A673 (cell line): ENCODE data around the gene UVRAG. TPM values are rescaled to one million over a fixed set of nuclear protein-coding genes. Genes with fewer than 3 reads are reported as not detected.

ENCODE experiments used
- BruUV-seq: library from RNA; stranded (reverse); fragments of 400-500 nt; replicated peaks from 2 replicates; lab custom pipeline; 2021; lab: Mats Ljungman, UMichigan
- CTCF ChIA-PET: fragments of 300-600 bp; sonication (Branson Sonifier 250); formaldehyde crosslinking; loops from one replicate; lab custom pipeline; 2022; ENCODE audit warnings: antibody characterized with exemption; lab: Charles Lee
- POLR2A ChIA-PET: fragments of 300-600 bp; sonication (Branson Sonifier 250); formaldehyde crosslinking; loops from one replicate; lab custom pipeline; 2022; ENCODE audit warnings: antibody characterized with exemption; ENCODE audit not compliant: low non-redundant PET; lab: Charles Lee
- DNase-seq: peaks from one replicate; pipeline ENCODE4 v3.0.0-alpha.2; 2015; ENCODE audit warnings: low spot score
- H3K27ac ChIP-seq: fragments of 200-600 bp; sonication (generic); 2 replicates; pipeline ENCODE4 v1.5.1; 2016; ENCODE audit warnings: mixed run types, low read depth, mild to moderate bottlenecking, mixed read lengths, antibody characterized with exemption, low read length; ENCODE audit not compliant: poor library complexity, severe bottlenecking
- H3K27me3 ChIP-seq: fragments of 200-600 bp; sonication (generic); replicated peaks from 2 replicates; pipeline ENCODE4 v1.6.1; 2017; ENCODE audit warnings: mixed run types, low read depth, mild to moderate bottlenecking, mixed read lengths, antibody characterized with exemption, low read length; ENCODE audit not compliant: insufficient read depth, poor library complexity
- H3K36me3 ChIP-seq: fragments of 200-600 bp; sonication (generic); 2 replicates; pipeline ENCODE4 v1.6.1; 2016; ENCODE audit warnings: mixed run types, mild to moderate bottlenecking, mixed read lengths, antibody characterized with exemption, low read length; ENCODE audit not compliant: insufficient read depth, poor library complexity, severe bottlenecking
- H3K4me1 ChIP-seq: fragments of 200-600 bp; sonication (generic); 2 replicates; pipeline ENCODE4 v1.6.1; 2017; ENCODE audit warnings: mixed run types, mild to moderate bottlenecking, mixed read lengths, antibody characterized with exemption, low read length; ENCODE audit not compliant: insufficient read depth, poor library complexity, severe bottlenecking
- H3K4me3 ChIP-seq: fragments of 200-600 bp; sonication (generic); 2 replicates; pipeline ENCODE4 v1.5.1; 2016; ENCODE audit warnings: low read depth, mixed run types, mild to moderate bottlenecking, mixed read lengths, low read length; ENCODE audit not compliant: poor library complexity, severe bottlenecking
- H3K9me3 ChIP-seq: fragments of 200-600 bp; sonication (generic); 2 replicates; pipeline ENCODE4 v1.6.1; 2016; ENCODE audit warnings: mixed run types, low read depth, mild to moderate bottlenecking, mixed read lengths, antibody characterized with exemption, low read length; ENCODE audit not compliant: poor library complexity, severe bottlenecking
- EZH2 ChIP-seq: fragments of 200-600 bp; sonication (generic); IDR thresholded peaks from 2 replicates; pipeline ENCODE4 v1.6.1; 2017; ENCODE audit warnings: borderline replicate concordance, low read depth, mild to moderate bottlenecking, mixed read lengths, antibody characterized with exemption, low read length; ENCODE audit not compliant: poor library complexity, severe bottlenecking
- intact Hi-C: fragments of 100-400 bp; cut with micrococcal nuclease; formaldehyde crosslinking; loops from one replicate; pipeline ENCODE4 v1.10.0; 2022; ENCODE audit not compliant: unreplicated experiment
- total RNA-seq: library from RNA; stranded (reverse); gene quantifications from 2 replicates; pipeline ENCODE4 v1.2.3, GENCODE V29; 2021
- TF ChIP-seq, protein P1 (sequence below): fragments of 300-800, 200-600 bp; sonication (generic); conservative IDR thresholded peaks from 2 replicates; pipeline ENCODE4 v1.5.1; 2017; ENCODE audit warnings: low read depth, mild to moderate bottlenecking, antibody characterized with exemption, low read length, moderate library complexity, mixed read lengths

The UVRAG gene
- total RNA-seq, 1 experiment from 2014 or later: 21.1 TPM

DNA sequence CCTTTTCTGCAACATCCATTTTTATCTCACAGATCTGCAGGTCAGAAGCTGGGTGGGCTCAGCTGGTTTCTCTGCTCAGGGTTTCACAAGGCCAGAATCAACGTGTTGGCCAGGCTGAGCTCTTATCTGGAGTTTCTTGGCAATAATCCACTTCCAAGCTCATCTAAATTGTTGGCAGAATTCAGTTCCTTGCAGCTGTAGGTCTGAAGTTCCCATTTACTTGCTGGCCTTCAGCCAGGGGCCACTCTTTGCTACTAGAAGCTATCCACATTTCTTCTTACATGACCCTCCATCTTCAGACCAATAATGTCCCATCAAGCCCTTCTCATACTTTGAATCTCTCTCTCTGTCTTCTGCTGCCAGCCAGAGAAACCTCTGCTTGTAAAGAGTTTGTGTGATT lies 287.8 kb downstream of the UVRAG start:
- POLR2A ChIA-PET: no interaction called here
- H3K36me3 ChIP-seq: no peaks in the 10 kb centered on the region
- no peak overlapping the region for H3K4me3 ChIP-seq
- CTCF ChIA-PET: interaction anchor here (0.6 kb wide), 1 partner anchor 276 kb away, joined by 3 read pairs; no protein-coding TSS in a partner anchor
- no peak for DNase-seq
- no peak for TF ChIP-seq EZH2
- TF ChIP-seq, protein P1, sequence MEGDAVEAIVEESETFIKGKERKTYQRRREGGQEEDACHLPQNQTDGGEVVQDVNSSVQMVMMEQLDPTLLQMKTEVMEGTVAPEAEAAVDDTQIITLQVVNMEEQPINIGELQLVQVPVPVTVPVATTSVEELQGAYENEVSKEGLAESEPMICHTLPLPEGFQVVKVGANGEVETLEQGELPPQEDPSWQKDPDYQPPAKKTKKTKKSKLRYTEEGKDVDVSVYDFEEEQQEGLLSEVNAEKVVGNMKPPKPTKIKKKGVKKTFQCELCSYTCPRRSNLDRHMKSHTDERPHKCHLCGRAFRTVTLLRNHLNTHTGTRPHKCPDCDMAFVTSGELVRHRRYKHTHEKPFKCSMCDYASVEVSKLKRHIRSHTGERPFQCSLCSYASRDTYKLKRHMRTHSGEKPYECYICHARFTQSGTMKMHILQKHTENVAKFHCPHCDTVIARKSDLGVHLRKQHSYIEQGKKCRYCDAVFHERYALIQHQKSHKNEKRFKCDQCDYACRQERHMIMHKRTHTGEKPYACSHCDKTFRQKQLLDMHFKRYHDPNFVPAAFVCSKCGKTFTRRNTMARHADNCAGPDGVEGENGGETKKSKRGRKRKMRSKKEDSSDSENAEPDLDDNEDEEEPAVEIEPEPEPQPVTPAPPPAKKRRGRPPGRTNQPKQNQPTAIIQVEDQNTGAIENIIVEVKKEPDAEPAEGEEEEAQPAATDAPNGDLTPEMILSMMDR: no peak
- BruUV-seq: no TSS peak
- no peaks in the 10 kb centered on the region for H3K9me3 ChIP-seq
- H3K27ac ChIP-seq: no peak overlapping the region
- intact Hi-C loops: no loop called here
- H3K4me1 ChIP-seq: peaks cover under 1% of the 10 kb centered on the region
- no peaks in the 10 kb centered on the region for H3K27me3 ChIP-seq

DNA sequence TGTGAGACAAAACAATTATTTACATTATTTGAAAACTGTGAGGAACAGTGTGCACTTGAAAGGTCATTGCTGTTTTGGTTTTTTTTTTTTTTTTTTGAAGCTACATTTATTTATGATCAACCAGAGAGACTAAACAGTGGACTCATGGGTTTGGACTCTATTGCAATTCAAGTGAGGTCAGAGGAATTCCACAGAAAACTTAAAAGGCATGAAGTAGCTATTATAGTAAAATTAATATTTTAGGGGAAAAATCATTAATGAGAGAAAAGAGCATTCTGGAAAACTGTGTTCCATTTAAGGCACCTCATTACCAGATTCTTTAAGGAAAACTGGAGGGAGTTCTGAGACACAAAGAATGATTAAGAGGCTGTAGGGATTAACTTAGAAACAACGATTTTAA lies 288.4 kb downstream of the UVRAG start:
- BruUV-seq: no TSS peak
- CTCF ChIA-PET: no interaction called here

DNA sequence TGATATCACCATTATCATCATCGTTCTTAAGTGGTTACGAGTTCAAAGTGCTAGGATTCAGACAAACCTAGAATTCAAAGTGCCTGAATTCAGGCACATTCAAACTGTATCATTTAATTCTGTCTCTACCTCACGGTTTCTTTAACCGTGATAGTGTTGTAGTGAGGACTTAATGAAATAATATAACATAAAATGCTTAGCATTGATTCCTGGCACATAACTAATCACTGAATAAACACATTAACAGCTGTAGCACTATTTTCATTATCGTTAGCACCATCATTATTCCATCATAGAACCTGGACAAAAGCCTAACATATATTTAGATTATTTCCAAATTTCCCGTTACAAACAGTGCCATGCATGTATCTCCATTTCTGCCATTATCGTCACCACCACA lies 289.3 kb downstream of the UVRAG start:
- CTCF ChIA-PET: no interaction called here
- Histone ChIP-seq H3K36me3 (no peaks in the 10 kb centered on the region), H3K27me3 (no peaks in the 10 kb centered on the region), H3K4me1 (peaks cover 6% of the 10 kb centered on the region), H3K4me3 (no peak overlapping the region), H3K27ac (no peak overlapping the region), H3K9me3 (no peaks in the 10 kb centered on the region)
- no TSS peak for BruUV-seq
- POLR2A ChIA-PET: no interaction called here
- TF ChIP-seq, protein P1: no peak
- no peak for TF ChIP-seq EZH2
- intact Hi-C loops: no loop called here
- no peak for DNase-seq

More for the DNA sequence above, 288.4 kb downstream of the UVRAG start:
- POLR2A ChIA-PET: no interaction called here
- TF ChIP-seq, protein P1: no peak
- no peak for TF ChIP-seq EZH2
- DNase-seq: no peak
- H3K27me3 ChIP-seq: no peaks in the 10 kb centered on the region
- intact Hi-C loops: no loop called here
- no peaks in the 10 kb centered on the region for H3K36me3 ChIP-seq
- peaks cover 6% of the 10 kb centered on the region for H3K4me1 ChIP-seq
- H3K4me3 ChIP-seq: no peak overlapping the region
- H3K9me3 ChIP-seq: no peaks in the 10 kb centered on the region
- H3K27ac ChIP-seq: no peak overlapping the region
